Smooth muscle cell (in vitro differentiated cells): ENCODE results near the gene TMEM18. TPM values are rescaled to one million over a fixed set of nuclear protein-coding genes. Genes with fewer than 3 reads are reported as not detected.
A peak's percentile ranks its signal among the peaks of the same experiment; 100 is the strongest.

Experiments used
- DNase-seq: peaks from one replicate; lab custom pipeline; 2025; ENCODE audit not compliant: unreplicated experiment; lab: John Stamatoyannopoulos, UW
- H2AFZ ChIP-seq: fragments of 200-600 bp; sonication (generic); 2 replicates; pipeline ENCODE4 v1.6.0; 2016; ENCODE audit warnings: antibody characterized with exemption, low read depth, mild to moderate bottlenecking
- H3F3A ChIP-seq: fragments of 200-600 bp; sonication (generic); 2 replicates; pipeline ENCODE4 v1.6.0; 2017; ENCODE audit warnings: antibody characterized with exemption, low read depth
- H3K27ac ChIP-seq: fragments of 200-600 bp; sonication (generic); 2 replicates; pipeline ENCODE4 v1.5.1; 2016; ENCODE audit warnings: low read depth, mild to moderate bottlenecking
- H3K27me3 ChIP-seq: fragments of 200-600 bp; sonication (generic); 2 replicates; pipeline ENCODE4 v1.6.1; 2016; ENCODE audit warnings: low read depth, mild to moderate bottlenecking
- H3K36me3 ChIP-seq: fragments of 200-600 bp; sonication (generic); 2 replicates; pipeline ENCODE4 v1.5.1; 2016; ENCODE audit warnings: low read depth
- H3K4me1 ChIP-seq: fragments of 200-600 bp; sonication (generic); 2 replicates; pipeline ENCODE4 v1.5.1; 2016; ENCODE audit warnings: low read depth
- H3K4me2 ChIP-seq: fragments of 200-600 bp; sonication (generic); 2 replicates; pipeline ENCODE4 v1.6.0; 2016; ENCODE audit warnings: mild to moderate bottlenecking
- H3K4me3 ChIP-seq: fragments of 200-600 bp; sonication (generic); 2 replicates; pipeline ENCODE4 v1.5.1; 2016; ENCODE audit warnings: mild to moderate bottlenecking
- H3K79me2 ChIP-seq: fragments of 200-600 bp; sonication (generic); 2 replicates; pipeline ENCODE4 v1.6.0; 2016; ENCODE audit warnings: low read depth, mild to moderate bottlenecking
- H3K9ac ChIP-seq: fragments of 200-600 bp; sonication (generic); 2 replicates; pipeline ENCODE4 v1.6.0; 2016; ENCODE audit warnings: low read depth
- H3K9me3 ChIP-seq: fragments of 200-600 bp; sonication (generic); replicated peaks from 2 replicates; pipeline ENCODE4 v1.5.1; 2016; ENCODE audit warnings: low read depth
- H4K20me1 ChIP-seq: fragments of 200-600 bp; sonication (generic); 2 replicates; pipeline ENCODE4 v1.6.0; 2016; ENCODE audit warnings: low read depth
- WGBS: methylation state at CpG from one replicate; pipeline ENCODE4 v1.1.7; 2016; ENCODE audit warnings: low lambda C conversion rate; 5-methylcytosine and 5-hydroxymethylcytosine counted together
- polyA plus RNA-seq: library from polyadenylated mRNA; unstranded; fragments of >200 nt; fragmentation: Nextera tagmentation; extraction: Ambion mirVana; gene quantifications from 2 replicates; pipeline ENCODE4 v1.2.1, GENCODE V29; 2016
- total RNA-seq: library from RNA; depleted of rRNA; stranded (reverse); fragments of >200 nt; gene quantifications from 2 replicates; pipeline ENCODE4 v1.2.3, GENCODE V29; 2014
- TF ChIP-seq, protein P1 (sequence below): fragments of 200-600 bp; sonication (generic); IDR thresholded peaks from 2 replicates; pipeline ENCODE4 v1.5.1; 2017; ENCODE audit warnings: borderline replicate concordance, mild to moderate bottlenecking, antibody characterized with exemption; ENCODE audit not compliant: insufficient read depth, poor library complexity, severe bottlenecking

TMEM18 gene
- total and polyA plus RNA-seq, 2 experiments from 2014 or later = 18.3 to 29.1 TPM

DNA sequence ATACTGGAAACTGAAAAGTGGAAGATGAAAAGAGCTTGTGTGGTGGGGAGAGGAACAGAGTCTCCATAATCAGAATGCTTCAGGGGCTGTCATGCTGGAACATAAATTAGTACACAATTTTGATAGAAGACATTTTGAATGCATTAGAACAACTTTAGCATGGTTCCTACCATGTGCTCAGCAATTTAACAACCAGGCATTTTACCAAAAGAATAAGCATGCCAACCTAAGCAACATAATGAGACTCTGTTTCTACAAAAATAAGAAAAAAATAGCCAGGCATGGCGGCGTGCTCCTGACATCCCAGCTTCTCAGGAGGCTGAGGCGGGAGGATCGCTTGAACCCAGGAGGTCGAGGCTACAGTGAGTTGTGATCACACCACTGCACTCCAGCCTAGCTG, 40.5 kb upstream of the TMEM18 start:
- Histone ChIP-seq H3K9ac (no peak overlapping the region), H4K20me1 (no peaks in the 10 kb centered on the region), H3K4me3 (no peak overlapping the region), H3F3A (no peaks in the 10 kb centered on the region), H3K36me3 (no peaks in the 10 kb centered on the region), H3K4me2 (no peak overlapping the region), H3K27me3 (peaks cover 6% of the 10 kb centered on the region), H3K79me2 (no peaks in the 10 kb centered on the region), H3K9me3 (no peaks in the 10 kb centered on the region), H3K27ac (no peak overlapping the region), H3K4me1 (no peaks in the 10 kb centered on the region), H2AFZ (no peak overlapping the region)
- 94% methylated on average over 5 of the region's 5 CpGs for WGBS
- TF ChIP-seq, protein P1, sequence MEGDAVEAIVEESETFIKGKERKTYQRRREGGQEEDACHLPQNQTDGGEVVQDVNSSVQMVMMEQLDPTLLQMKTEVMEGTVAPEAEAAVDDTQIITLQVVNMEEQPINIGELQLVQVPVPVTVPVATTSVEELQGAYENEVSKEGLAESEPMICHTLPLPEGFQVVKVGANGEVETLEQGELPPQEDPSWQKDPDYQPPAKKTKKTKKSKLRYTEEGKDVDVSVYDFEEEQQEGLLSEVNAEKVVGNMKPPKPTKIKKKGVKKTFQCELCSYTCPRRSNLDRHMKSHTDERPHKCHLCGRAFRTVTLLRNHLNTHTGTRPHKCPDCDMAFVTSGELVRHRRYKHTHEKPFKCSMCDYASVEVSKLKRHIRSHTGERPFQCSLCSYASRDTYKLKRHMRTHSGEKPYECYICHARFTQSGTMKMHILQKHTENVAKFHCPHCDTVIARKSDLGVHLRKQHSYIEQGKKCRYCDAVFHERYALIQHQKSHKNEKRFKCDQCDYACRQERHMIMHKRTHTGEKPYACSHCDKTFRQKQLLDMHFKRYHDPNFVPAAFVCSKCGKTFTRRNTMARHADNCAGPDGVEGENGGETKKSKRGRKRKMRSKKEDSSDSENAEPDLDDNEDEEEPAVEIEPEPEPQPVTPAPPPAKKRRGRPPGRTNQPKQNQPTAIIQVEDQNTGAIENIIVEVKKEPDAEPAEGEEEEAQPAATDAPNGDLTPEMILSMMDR = no peak
- DNase-seq = no peak

DNA sequence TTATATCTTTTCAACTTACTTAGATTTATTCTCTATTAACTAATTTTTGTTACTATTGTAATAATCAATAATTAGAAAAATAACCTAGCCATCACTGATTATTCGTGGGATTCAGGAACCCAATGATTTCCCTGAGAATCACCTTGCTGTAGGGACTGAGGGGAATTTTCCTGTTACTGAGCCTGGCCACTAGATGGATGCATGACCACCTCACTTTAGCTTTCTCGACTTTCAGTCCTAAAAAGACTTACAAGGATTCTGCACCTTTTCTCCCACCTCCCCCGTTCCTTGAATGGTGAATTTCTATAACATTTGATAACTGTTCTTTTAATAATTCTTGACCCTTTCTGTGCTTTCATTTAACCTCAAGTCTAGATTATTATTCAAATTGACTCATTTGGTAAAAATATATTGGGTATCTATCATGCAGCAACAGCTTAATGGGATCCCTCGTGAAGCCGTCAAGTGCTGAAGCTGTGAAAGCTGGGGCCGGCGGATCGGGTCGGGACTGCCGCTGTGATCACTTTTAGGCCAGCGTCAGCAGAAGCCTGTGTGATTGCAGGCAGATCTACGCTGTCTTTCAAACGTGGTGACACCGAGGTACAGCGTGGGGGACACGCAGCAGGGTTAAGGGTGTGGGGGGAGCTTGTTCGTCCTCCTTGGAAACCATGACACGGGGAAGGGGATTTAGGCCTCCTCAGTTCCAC, 38.8 kb upstream of the TMEM18 start:
- Histone ChIP-seq H4K20me1 (no peaks in the 10 kb centered on the region), H3K27ac (no peak overlapping the region), H2AFZ (no peak overlapping the region), H3K79me2 (no peaks in the 10 kb centered on the region), H3K27me3 (peaks cover 17% of the 10 kb centered on the region), H3F3A (no peaks in the 10 kb centered on the region), H3K9ac (no peak overlapping the region), H3K36me3 (no peaks in the 10 kb centered on the region), H3K4me3 (no peak overlapping the region), H3K9me3 (no peaks in the 10 kb centered on the region), H3K4me1 (no peaks in the 10 kb centered on the region), H3K4me2 (no peak overlapping the region)
- WGBS = 70% methylated on average over 18 of the region's 18 CpGs
- no peak for DNase-seq
- TF ChIP-seq, protein P1 = peak; percentile 42

DNA sequence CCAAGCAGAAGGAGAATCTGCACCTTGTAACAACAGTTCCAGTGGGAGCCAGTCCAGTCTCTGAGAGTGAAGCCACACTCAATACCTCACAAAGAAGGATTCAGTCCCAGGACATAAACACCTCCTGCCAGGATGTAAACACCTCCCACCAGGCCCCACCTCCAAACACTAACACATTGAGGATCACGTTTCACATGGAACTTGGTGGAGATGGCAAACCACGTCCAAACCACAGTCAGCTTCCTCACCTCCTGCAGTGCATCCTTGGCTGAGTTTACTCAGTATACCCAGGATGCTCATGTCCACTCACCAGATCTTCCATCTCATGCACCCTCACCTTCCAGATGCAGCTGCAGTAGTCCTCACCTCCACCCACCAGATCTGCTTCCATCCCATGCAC, 37.8 kb upstream of the TMEM18 start:
- H3K27me3 ChIP-seq = peaks cover 17% of the 10 kb centered on the region
- H3K36me3 ChIP-seq = no peaks in the 10 kb centered on the region
- no peak overlapping the region for H3K9ac ChIP-seq
- no peak overlapping the region for H2AFZ ChIP-seq
- no peaks in the 10 kb centered on the region for H3K9me3 ChIP-seq
- TF ChIP-seq, protein P1 = no peak
- H3K4me2 ChIP-seq = no peak overlapping the region
- no peak for DNase-seq
- no peaks in the 10 kb centered on the region for H4K20me1 ChIP-seq
- no peaks in the 10 kb centered on the region for H3K79me2 ChIP-seq
- H3F3A ChIP-seq = no peaks in the 10 kb centered on the region
- H3K4me3 ChIP-seq = no peak overlapping the region
- WGBS = 57% methylated on average over 2 of the region's 2 CpGs
- no peaks in the 10 kb centered on the region for H3K4me1 ChIP-seq
- H3K27ac ChIP-seq = no peak overlapping the region
